A549 treated with ZK216348 at 1 μM for 4 hours (cell line): ENCODE data around the gene KLRC1. TPM values are rescaled to one million over a fixed set of nuclear protein-coding genes. Genes with fewer than 3 reads are reported as not detected.

Experiments
- total RNA-seq: library from RNA; stranded (reverse); fragments of 200-300 nt; extraction: Qiagen RNA extraction; gene quantifications from 5 replicates; pipeline ENCODE4 v1.2.3, GENCODE V29; 2022; ENCODE audit warnings: low read depth

KLRC1 gene
- total RNA-seq: 0.09 TPM in 1 of 5 replicates, not detected in the others

DNA sequence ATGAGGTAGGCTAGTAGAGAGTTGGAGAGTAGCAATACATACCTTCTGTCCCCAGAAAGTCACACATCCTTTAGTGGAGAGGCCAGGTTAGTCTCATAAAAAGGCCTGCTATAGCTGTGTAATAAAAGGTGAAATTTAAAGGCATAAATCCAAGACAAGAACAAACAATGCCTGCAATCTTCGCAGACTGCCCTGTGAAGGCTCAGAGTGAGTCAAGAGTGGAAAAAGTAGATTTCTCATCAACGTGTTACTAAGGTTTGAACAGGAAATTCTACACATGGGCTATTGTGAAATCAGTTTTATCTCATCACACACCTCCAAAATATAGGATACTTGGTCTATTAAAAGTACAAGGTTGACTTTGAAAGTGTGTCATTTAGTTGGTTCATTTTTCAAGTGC, at the start of gene KLRC1:
Gene KLRC1, minus strand, starts transcription at position 222 of the 400 bp plus-strand sequence. CDS start 2,221 bp downstream, outside the sequence.

DNA sequence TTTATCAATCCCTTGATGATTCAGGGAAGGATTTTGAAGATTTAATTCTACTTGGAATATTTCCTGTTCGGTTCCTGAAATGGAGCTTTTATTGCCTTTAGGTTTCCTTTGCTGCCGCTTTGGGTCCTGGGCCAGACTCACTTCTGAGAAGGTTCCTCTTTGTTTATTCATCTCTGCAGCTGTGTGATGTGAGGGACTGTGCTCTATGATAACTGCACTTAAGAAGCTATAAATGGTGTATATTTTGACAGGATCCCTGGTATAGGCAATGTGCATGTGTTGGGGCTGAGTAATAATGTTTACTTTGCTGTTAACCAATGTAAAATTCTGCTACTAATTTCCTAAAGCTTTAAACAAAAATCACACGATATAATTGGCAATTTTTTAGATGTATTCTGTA, 17.4 kb downstream of the KLRC1 start, which contains the start of gene KLRC2:
Gene KLRC2, minus strand, starts transcription at position 195 of the 400 bp plus-strand sequence. Its CDS starts 24 bp downstream, at position 171.

DNA sequence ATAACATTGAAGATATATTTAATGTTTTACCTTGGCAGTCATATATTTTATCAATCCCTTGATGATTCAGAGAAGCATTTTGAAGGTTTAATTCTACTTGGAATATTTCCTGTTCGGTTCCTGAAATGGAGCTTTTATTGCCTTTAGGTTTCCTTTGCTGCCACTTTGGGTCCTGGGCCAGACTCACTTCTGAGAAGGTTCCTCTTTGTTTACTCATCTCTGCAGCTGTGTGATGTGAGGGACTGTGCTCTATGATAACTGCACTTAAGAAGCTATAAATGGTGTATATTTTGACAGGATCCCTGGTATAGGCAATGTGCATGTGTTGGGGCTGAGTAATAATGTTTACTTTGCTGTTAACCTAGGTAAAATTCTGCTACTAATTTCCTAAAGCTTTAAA, 32.8 kb downstream of the KLRC1 start, which contains the start of gene KLRC3:
Gene KLRC3, minus strand, starts transcription at position 262 of the 400 bp plus-strand sequence. Its CDS starts 45 bp downstream, at position 217.

DNA sequence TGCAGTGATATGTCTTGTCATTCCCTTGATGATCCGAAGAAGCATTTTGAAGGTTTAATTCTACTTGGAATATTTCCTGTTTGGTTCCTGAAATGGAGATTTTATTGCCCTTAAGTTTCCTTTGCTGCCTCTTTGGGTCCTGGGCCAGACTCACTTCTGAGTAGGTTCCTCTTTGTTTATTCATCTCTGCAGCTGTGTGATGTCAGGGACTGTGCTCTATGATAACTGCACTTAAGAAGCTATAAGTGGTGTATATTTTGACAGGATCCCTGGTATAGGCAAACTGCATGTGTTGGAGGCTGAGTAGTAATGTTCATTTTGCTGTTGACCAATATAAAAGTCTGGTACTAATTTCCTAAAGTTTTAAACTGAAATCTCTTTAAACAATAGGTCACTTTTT, 43.8 kb downstream of the KLRC1 start, which contains the start of gene KLRC4:
Gene KLRC4, minus strand, starts transcription at position 366 of the 400 bp plus-strand sequence. Its CDS starts 182 bp downstream, at position 184.

Other genes starting within 250 kb of the KLRC1 start
- gene GABARAPL1, start 240.5 kb downstream of the KLRC1 start, total RNA-seq: 29.1 to 51.0 TPM (median 40.3 TPM) in 5 replicates
- not detected in 5 replicates for gene KLRD1, start 145.5 kb downstream of the KLRC1 start, total RNA-seq
- gene KLRK1, start 63.3 kb downstream of the KLRC1 start, total RNA-seq: not detected in 5 replicates
- not detected in 5 replicates for gene KLRC4, start 43.6 kb downstream of the KLRC1 start, total RNA-seq
- 0.35 TPM in 1 of 5 replicates, not detected in the others for gene KLRC3, start 32.8 kb downstream of the KLRC1 start, total RNA-seq
- gene KLRC2, start 17.4 kb downstream of the KLRC1 start, total RNA-seq: 0.85 to 2.1 TPM (median 1.4 TPM) in 5 replicates
- gene EIF2S3B, start 52.5 kb upstream of the KLRC1 start, total RNA-seq: 0.34 to 1.2 TPM (median 0.48 TPM) in 5 replicates
- 44.3 to 79.8 TPM (median 49.1 TPM) in 5 replicates for gene MAGOHB, start 160.2 kb upstream of the KLRC1 start, total RNA-seq
- 0.14 to 0.53 TPM (median 0.31 TPM) in 5 replicates for gene STYK1, start 220.7 kb upstream of the KLRC1 start, total RNA-seq